KMS-11 (cell line): Measurements from ENCODE around the gene UNC119B.

Experiments used
- H2AFZ ChIP-seq: fragments of 200-600 bp; sonication (generic); 2 replicates; pipeline ENCODE4 v1.6.1; 2016; ENCODE audit warnings: antibody characterized with exemption, mixed run types, low read depth
- H3K27ac ChIP-seq: fragments of 200-600 bp; sonication (generic); 2 replicates; pipeline ENCODE4 v1.6.1; 2016; ENCODE audit warnings: mild to moderate bottlenecking, mixed run types
- H3K27me3 ChIP-seq: fragments of 200-600 bp; sonication (generic); 2 replicates; pipeline ENCODE4 v1.6.1; 2017; ENCODE audit warnings: mild to moderate bottlenecking, low read depth, mixed run types, moderate library complexity; ENCODE audit not compliant: insufficient read depth
- H3K36me3 ChIP-seq: fragments of 200-600 bp; sonication (generic); 2 replicates; pipeline ENCODE4 v1.6.1; 2017; ENCODE audit warnings: mild to moderate bottlenecking, mixed run types; ENCODE audit not compliant: insufficient read depth
- H3K4me1 ChIP-seq: fragments of 200-600 bp; sonication (generic); 2 replicates; pipeline ENCODE4 v1.6.1; 2016; ENCODE audit warnings: mild to moderate bottlenecking, low read depth, mixed run types; ENCODE audit not compliant: poor library complexity, severe bottlenecking
- H3K4me2 ChIP-seq: fragments of 200-600 bp; sonication (generic); 2 replicates; pipeline ENCODE4 v1.7.0; 2016; ENCODE audit warnings: mild to moderate bottlenecking, mixed run types
- H3K4me3 ChIP-seq: fragments of 200-600 bp; sonication (generic); IDR thresholded peaks from 2 replicates; pipeline ENCODE4 v1.6.1; 2017; ENCODE audit warnings: low read depth, low read length, mixed read lengths; ENCODE audit not compliant: insufficient read depth
- H3K79me2 ChIP-seq: fragments of 200-600 bp; sonication (generic); 2 replicates; pipeline ENCODE4 v1.6.1; 2016; ENCODE audit warnings: low read depth, mixed run types; ENCODE audit not compliant: insufficient read depth
- H3K9ac ChIP-seq: fragments of 200-600 bp; sonication (generic); 2 replicates; pipeline ENCODE4 v1.6.1; 2016; ENCODE audit warnings: mild to moderate bottlenecking, mixed run types
- H4K20me1 ChIP-seq: fragments of 200-600 bp; sonication (generic); 2 replicates; pipeline ENCODE4 v1.6.1; 2016; ENCODE audit warnings: mild to moderate bottlenecking, mixed run types; ENCODE audit not compliant: insufficient read depth
- CTCF ChIP-seq: fragments of 200-600 bp; sonication (generic); conservative IDR thresholded peaks from 2 replicates; pipeline ENCODE4 v1.6.1; 2017; ENCODE audit warnings: low read depth, mild to moderate bottlenecking, antibody characterized with exemption, low read length, moderate library complexity, mixed read lengths

The UNC119B gene

GRCh38 chr12:120751389-120751788 lies 41.1 kb downstream of the UNC119B start:
- Histone ChIP-seq H3K79me2 (no peaks in the 10 kb centered on the region), H2AFZ (no peak overlapping the region), H3K4me3 (no peak overlapping the region), H3K4me2 (no peak overlapping the region), H3K27ac (no peak overlapping the region), H3K9ac (no peak overlapping the region), H3K27me3 (no peaks in the 10 kb centered on the region), H4K20me1 (no peaks in the 10 kb centered on the region), H3K4me1 (no peaks in the 10 kb centered on the region), H3K36me3 (no peaks in the 10 kb centered on the region)
- TF ChIP-seq CTCF, result no peak

- Histone ChIP-seq H3K79me2 (no peaks in the 10 kb centered on the region), H3K4me1 (no peaks in the 10 kb centered on the region), H4K20me1 (no peaks in the 10 kb centered on the region), H3K27me3 (no peaks in the 10 kb centered on the region), H3K36me3 (no peaks in the 10 kb centered on the region), H3K27ac (no peak overlapping the region), H2AFZ (no peak overlapping the region), H3K9ac (no peak overlapping the region), H3K4me2 (no peak overlapping the region), H3K4me3 (no peak overlapping the region)
- no peak for TF ChIP-seq CTCF
Observed at GRCh38 chr12:120754792-120755191, 44.5 kb downstream of the UNC119B start.

GRCh38 chr12:120755269-120755668 lies 45.0 kb downstream of the UNC119B start:
- no peak overlapping the region for H3K4me3 ChIP-seq
- H3K27ac ChIP-seq, result no peak overlapping the region
- H3K4me1 ChIP-seq, result no peaks in the 10 kb centered on the region
- H2AFZ ChIP-seq, result no peak overlapping the region
- H3K9ac ChIP-seq, result no peak overlapping the region
- no peaks in the 10 kb centered on the region for H4K20me1 ChIP-seq
- no peaks in the 10 kb centered on the region for H3K79me2 ChIP-seq
- TF ChIP-seq CTCF, result no peak
- no peak overlapping the region for H3K4me2 ChIP-seq
- H3K36me3 ChIP-seq, result no peaks in the 10 kb centered on the region
- H3K27me3 ChIP-seq, result no peaks in the 10 kb centered on the region

GRCh38 chr12:120757226-120757742 lies 47.0 kb downstream of the UNC119B start:
- no peak overlapping the region for H3K4me3 ChIP-seq
- TF ChIP-seq CTCF, result no peak

GRCh38 chr12:120757949-120758348 lies 47.7 kb downstream of the UNC119B start:
- no peak for TF ChIP-seq CTCF
- no peak overlapping the region for H3K9ac ChIP-seq
- H3K4me1 ChIP-seq, result no peaks in the 10 kb centered on the region
- no peak overlapping the region for H3K4me3 ChIP-seq
- H4K20me1 ChIP-seq, result no peaks in the 10 kb centered on the region
- no peak overlapping the region for H3K4me2 ChIP-seq
- no peak overlapping the region for H3K27ac ChIP-seq
- H2AFZ ChIP-seq, result no peak overlapping the region
- H3K79me2 ChIP-seq, result no peaks in the 10 kb centered on the region
- H3K27me3 ChIP-seq, result no peaks in the 10 kb centered on the region
- no peaks in the 10 kb centered on the region for H3K36me3 ChIP-seq

More at GRCh38 chr12:120757226-120757742, 47.0 kb downstream of the UNC119B start:
- Histone ChIP-seq H4K20me1 (no peaks in the 10 kb centered on the region), H3K27me3 (no peaks in the 10 kb centered on the region), H3K4me1 (no peaks in the 10 kb centered on the region), H3K4me2 (no peak overlapping the region), H3K27ac (no peak overlapping the region), H2AFZ (no peak overlapping the region), H3K79me2 (no peaks in the 10 kb centered on the region), H3K36me3 (no peaks in the 10 kb centered on the region), H3K9ac (no peak overlapping the region)
